HCT116 (cell line): ENCODE results near the gene NFIA. TPM values are rescaled to one million over a fixed set of nuclear protein-coding genes. Genes with fewer than 3 reads are reported as not detected.

ENCODE experiments used
- ATAC-seq: fragments of 200-7000 bp; cut with Tn5 transposase; 2 replicates; pipeline ENCODE4 v1.9.1; 2020; ENCODE audit warnings: mild to moderate bottlenecking, moderate library complexity
- BruUV-seq: library from RNA; stranded (reverse); fragments of 400-500 nt; replicated peaks from 2 replicates; lab custom pipeline; 2021; lab: Mats Ljungman, UMichigan
- CTCF ChIA-PET: fragments of 300-600 bp; sonication (Branson Sonifier 250); formaldehyde crosslinking; loops from one replicate; lab custom pipeline; 2021; ENCODE audit warnings: antibody characterized with exemption; lab: Charles Lee
- POLR2A ChIA-PET: fragments of 300-600, 350-600 bp; sonication (Branson Sonifier 250); formaldehyde crosslinking; loops from one replicate; lab custom pipeline; 2021; ENCODE audit warnings: antibody characterized with exemption; lab: Charles Lee
- RAD21 ChIA-PET, 2 experiments: fragments of 300-600 bp; sonication (Branson Sonifier 250); formaldehyde crosslinking; loops; one replicate each; lab custom pipeline; 2023; ENCODE audit warnings: low total read pairs in 2 of 2; ENCODE audit not compliant: uncharacterized antibody in 2 of 2, unreplicated experiment in 2 of 2, low non-redundant PET in 1 of 2; lab: Charles Lee
- DNase-seq: peaks from one replicate; pipeline ENCODE4 v3.0.0-alpha.2; 2010; ENCODE audit warnings: low read depth, low spot score
- H2AFZ ChIP-seq: fragments of 200-600 bp; shearing (Covaris generic), sonication (generic); 2 replicates; pipeline ENCODE4 v1.6.1; 2017; ENCODE audit warnings: low read depth, mixed run types, mixed read lengths, antibody characterized with exemption, low read length; ENCODE audit not compliant: poor library complexity, severe bottlenecking
- H3K27ac ChIP-seq: 2 replicates; pipeline ENCODE4 v1.5.1; 2012; ENCODE audit warnings: low read depth, low read length
- H3K27me3 ChIP-seq: fragments of 200-600 bp; sonication (generic); 2 replicates; pipeline ENCODE4 v1.6.1; 2016; ENCODE audit warnings: mixed run types, low read length, mixed read lengths; ENCODE audit not compliant: insufficient read depth
- H3K36me3 ChIP-seq, 2 experiments: fragments of 200-500 bp in 1 of 2; fragments of 200-600 bp in 1 of 2; sonication (Bioruptor generic) in 1 of 2; sonication (generic) in 1 of 2; 2 replicates each; pipeline versions ENCODE4 v1.5.1 to v1.6.1; 2014 to 2016; ENCODE audit warnings: low read length in 2 of 2, inconsistent platforms in 1 of 2, mixed read lengths in 1 of 2, mixed run types in 1 of 2; ENCODE audit not compliant: insufficient read depth in 2 of 2, control insufficient read depth in 1 of 2
- H3K4me1 ChIP-seq, 2 experiments: fragments of 200-600 bp in 1 of 2; sonication (generic) in 1 of 2; 2 replicates each; pipeline versions ENCODE4 v1.5.1 to v1.6.1; 2012 to 2017; ENCODE audit warnings: low read length in 2 of 2, inconsistent platforms in 1 of 2, mild to moderate bottlenecking in 1 of 2, mixed read lengths in 1 of 2, mixed run types in 1 of 2, moderate library complexity in 1 of 2; ENCODE audit not compliant: insufficient read depth in 2 of 2, control insufficient read depth in 1 of 2
- H3K4me2 ChIP-seq: fragments of 200-600 bp; sonication (generic); 2 replicates; pipeline ENCODE4 v1.6.1; 2017; ENCODE audit warnings: mixed run types, low read length, mixed read lengths
- H3K4me3 ChIP-seq, 2 experiments: fragments of 200-600 bp in 1 of 2; sonication (generic) in 1 of 2; replicated peaks in 1 of 2; 2 replicates each; pipeline ENCODE4 v1.5.1; 2011 to 2016; ENCODE audit warnings: low read length in 2 of 2, control low read depth in 1 of 2, low read depth in 1 of 2, mild to moderate bottlenecking in 1 of 2, mixed read lengths in 1 of 2, mixed run types in 1 of 2
- H3K79me2 ChIP-seq: fragments of 200-600 bp; sonication (generic); 2 replicates; pipeline ENCODE4 v1.6.1; 2017; ENCODE audit warnings: mild to moderate bottlenecking, mixed run types, low read length, moderate library complexity, mixed read lengths; ENCODE audit not compliant: insufficient read depth
- H3K9ac ChIP-seq: fragments of 200-600 bp; sonication (generic); 2 replicates; pipeline ENCODE4 v1.6.1; 2016; ENCODE audit warnings: low read length, mixed read lengths
- H3K9me2 ChIP-seq: fragments of 200-600 bp; sonication (generic), shearing (Covaris generic); 2 replicates; pipeline ENCODE4 v1.6.1; 2017; ENCODE audit warnings: mixed run types, mild to moderate bottlenecking, moderate library complexity; ENCODE audit not compliant: insufficient read depth
- H3K9me3 ChIP-seq, 2 experiments: fragments of 200-500 bp in 1 of 2; fragments of 200-600 bp in 1 of 2; sonication (Bioruptor generic) in 1 of 2; sonication (generic) in 1 of 2; 2 replicates each; pipeline ENCODE4 v1.6.1; 2014 to 2017; ENCODE audit warnings: low read length in 2 of 2, mixed read lengths in 2 of 2, inconsistent platforms in 1 of 2, low read depth in 1 of 2, mild to moderate bottlenecking in 1 of 2, mixed run types in 1 of 2, moderate library complexity in 1 of 2; ENCODE audit not compliant: control insufficient read depth in 1 of 2, insufficient read depth in 1 of 2
- H4K20me1 ChIP-seq: fragments of 200-600 bp; sonication (generic), shearing (Covaris generic); 2 replicates; pipeline ENCODE4 v1.6.1; 2017; ENCODE audit warnings: mixed run types, mild to moderate bottlenecking, moderate library complexity; ENCODE audit not compliant: insufficient read depth
- CBX3 ChIP-seq: IDR thresholded peaks from 2 replicates; pipeline ENCODE4 v1.6.1; 2012; ENCODE audit warnings: low read depth
- CEBPB ChIP-seq: IDR thresholded peaks from 2 replicates; pipeline ENCODE4 v1.6.1; 2012; ENCODE audit warnings: low read depth
- ELF1 ChIP-seq: IDR thresholded peaks from 2 replicates; pipeline ENCODE4 v1.6.1; 2012; ENCODE audit warnings: low read depth, borderline replicate concordance
- JUND ChIP-seq: IDR thresholded peaks from 2 replicates; pipeline ENCODE4 v1.6.1; 2012
- POLR2A ChIP-seq: IDR thresholded peaks from 2 replicates; pipeline ENCODE4 v1.7.0; 2011; ENCODE audit warnings: borderline replicate concordance; ENCODE audit not compliant: insufficient read depth, insufficient read length; ENCODE audit errors: extremely low read depth
- SRF ChIP-seq: IDR thresholded peaks from 2 replicates; pipeline ENCODE4 v1.6.1; 2012; ENCODE audit warnings: low read depth
- TCF7L2 ChIP-seq: IDR thresholded peaks from 2 replicates; pipeline ENCODE4 v1.7.0; 2011; ENCODE audit warnings: borderline replicate concordance, inconsistent platforms; ENCODE audit not compliant: insufficient read depth, insufficient read length; ENCODE audit errors: extremely low read depth
- YY1 ChIP-seq: IDR thresholded peaks from 2 replicates; pipeline ENCODE4 v1.6.1; 2011; ENCODE audit warnings: low read length, low read depth, moderate library complexity, mild to moderate bottlenecking; ENCODE audit not compliant: insufficient replicate concordance; ENCODE audit errors: extremely low read depth
- ZFX ChIP-seq: fragments of 450-650 bp; IDR thresholded peaks from 2 replicates; pipeline ENCODE4 v1.6.1; 2017
- ZNF274 ChIP-seq: fragments of 200-500 bp; sonication (Bioruptor generic); IDR thresholded peaks from 2 replicates; pipeline ENCODE4 v1.6.1; 2014; ENCODE audit warnings: mild to moderate bottlenecking, low read depth, low read length, inconsistent platforms
- intact Hi-C: fragments of 100-400 bp; cut with micrococcal nuclease; formaldehyde crosslinking; loops from 2 replicates; pipeline ENCODE4 v1.10.0; 2022
- total RNA-seq: library from RNA; stranded (reverse); gene quantifications from one replicate; pipeline ENCODE4 v1.2.1, GENCODE V29; 2021; ENCODE audit not compliant: unreplicated experiment
- TF ChIP-seq, protein P1 (sequence below): IDR thresholded peaks from 2 replicates; pipeline ENCODE4 v1.6.1; 2012
- TF ChIP-seq, protein P2 (sequence below): IDR thresholded peaks from 2 replicates; pipeline ENCODE4 v1.6.1; 2011; ENCODE audit warnings: mild to moderate bottlenecking, low read length, moderate library complexity; ENCODE audit not compliant: insufficient replicate concordance; ENCODE audit errors: extremely low read depth
- TF ChIP-seq, protein P3 (sequence below): IDR thresholded peaks from 2 replicates; pipeline ENCODE4 v1.6.1; 2012; ENCODE audit warnings: low read depth

The NFIA gene
- total RNA-seq, 1 experiment from 2014 or later: 17.2 TPM

DNA sequence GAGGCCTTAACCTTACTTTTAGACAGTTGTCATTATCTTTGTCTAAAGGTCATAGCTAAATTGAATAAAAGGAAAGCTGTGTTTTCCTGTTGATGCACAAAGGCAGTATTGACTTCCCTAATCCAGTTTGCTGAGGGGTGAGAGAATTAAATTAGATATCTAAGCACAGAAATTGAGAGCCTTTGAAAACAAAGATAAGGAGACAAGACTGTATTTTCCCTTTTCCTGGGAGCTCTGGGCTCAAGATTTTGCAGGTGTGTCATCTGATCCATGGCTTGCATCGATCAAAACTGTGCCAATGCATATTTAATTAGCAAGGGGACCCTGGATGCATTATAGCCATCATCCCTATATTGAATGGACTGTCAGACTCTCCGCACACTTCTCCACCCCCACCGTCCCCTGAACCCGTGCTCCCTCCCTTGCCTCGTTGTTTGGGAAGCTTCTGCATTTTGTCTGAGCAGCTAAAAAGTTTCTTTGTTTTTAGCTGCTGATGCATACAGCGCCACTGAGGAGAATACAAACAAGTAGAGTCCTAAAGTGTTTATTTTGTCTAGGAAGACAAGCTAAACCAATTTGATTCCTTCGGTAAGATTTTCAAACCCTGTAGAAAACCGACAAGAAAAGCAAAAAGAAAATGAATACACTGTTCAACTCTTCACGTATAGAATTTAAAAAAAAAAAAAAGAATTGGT, 186.3 kb downstream of the NFIA start:
- BruUV-seq: no TSS peak
- Histone ChIP-seq H3K27me3 (no peaks in the 10 kb centered on the region), H4K20me1 (no peaks in the 10 kb centered on the region), H3K4me1 (no peaks in the 10 kb centered on the region), H3K4me2 (no peak overlapping the region)
- no peak for TF ChIP-seq ZFX
- no peak for TF ChIP-seq TCF7L2
- TF ChIP-seq JUND: no peak
- TF ChIP-seq ELF1: no peak
- TF ChIP-seq YY1: no peak
- TF ChIP-seq, protein P1, sequence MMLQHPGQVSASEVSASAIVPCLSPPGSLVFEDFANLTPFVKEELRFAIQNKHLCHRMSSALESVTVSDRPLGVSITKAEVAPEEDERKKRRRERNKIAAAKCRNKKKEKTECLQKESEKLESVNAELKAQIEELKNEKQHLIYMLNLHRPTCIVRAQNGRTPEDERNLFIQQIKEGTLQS: no peak
- TF ChIP-seq CEBPB: no peak
- no peak for TF ChIP-seq POLR2A
- TF ChIP-seq ZNF274: no peak
- TF ChIP-seq, protein P2, sequence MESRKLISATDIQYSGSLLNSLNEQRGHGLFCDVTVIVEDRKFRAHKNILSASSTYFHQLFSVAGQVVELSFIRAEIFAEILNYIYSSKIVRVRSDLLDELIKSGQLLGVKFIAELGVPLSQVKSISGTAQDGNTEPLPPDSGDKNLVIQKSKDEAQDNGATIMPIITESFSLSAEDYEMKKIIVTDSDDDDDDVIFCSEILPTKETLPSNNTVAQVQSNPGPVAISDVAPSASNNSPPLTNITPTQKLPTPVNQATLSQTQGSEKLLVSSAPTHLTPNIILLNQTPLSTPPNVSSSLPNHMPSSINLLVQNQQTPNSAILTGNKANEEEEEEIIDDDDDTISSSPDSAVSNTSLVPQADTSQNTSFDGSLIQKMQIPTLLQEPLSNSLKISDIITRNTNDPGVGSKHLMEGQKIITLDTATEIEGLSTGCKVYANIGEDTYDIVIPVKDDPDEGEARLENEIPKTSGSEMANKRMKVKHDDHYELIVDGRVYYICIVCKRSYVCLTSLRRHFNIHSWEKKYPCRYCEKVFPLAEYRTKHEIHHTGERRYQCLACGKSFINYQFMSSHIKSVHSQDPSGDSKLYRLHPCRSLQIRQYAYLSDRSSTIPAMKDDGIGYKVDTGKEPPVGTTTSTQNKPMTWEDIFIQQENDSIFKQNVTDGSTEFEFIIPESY: no peak
- no peak for TF ChIP-seq CBX3
- no peak for TF ChIP-seq SRF
- TF ChIP-seq, protein P3, sequence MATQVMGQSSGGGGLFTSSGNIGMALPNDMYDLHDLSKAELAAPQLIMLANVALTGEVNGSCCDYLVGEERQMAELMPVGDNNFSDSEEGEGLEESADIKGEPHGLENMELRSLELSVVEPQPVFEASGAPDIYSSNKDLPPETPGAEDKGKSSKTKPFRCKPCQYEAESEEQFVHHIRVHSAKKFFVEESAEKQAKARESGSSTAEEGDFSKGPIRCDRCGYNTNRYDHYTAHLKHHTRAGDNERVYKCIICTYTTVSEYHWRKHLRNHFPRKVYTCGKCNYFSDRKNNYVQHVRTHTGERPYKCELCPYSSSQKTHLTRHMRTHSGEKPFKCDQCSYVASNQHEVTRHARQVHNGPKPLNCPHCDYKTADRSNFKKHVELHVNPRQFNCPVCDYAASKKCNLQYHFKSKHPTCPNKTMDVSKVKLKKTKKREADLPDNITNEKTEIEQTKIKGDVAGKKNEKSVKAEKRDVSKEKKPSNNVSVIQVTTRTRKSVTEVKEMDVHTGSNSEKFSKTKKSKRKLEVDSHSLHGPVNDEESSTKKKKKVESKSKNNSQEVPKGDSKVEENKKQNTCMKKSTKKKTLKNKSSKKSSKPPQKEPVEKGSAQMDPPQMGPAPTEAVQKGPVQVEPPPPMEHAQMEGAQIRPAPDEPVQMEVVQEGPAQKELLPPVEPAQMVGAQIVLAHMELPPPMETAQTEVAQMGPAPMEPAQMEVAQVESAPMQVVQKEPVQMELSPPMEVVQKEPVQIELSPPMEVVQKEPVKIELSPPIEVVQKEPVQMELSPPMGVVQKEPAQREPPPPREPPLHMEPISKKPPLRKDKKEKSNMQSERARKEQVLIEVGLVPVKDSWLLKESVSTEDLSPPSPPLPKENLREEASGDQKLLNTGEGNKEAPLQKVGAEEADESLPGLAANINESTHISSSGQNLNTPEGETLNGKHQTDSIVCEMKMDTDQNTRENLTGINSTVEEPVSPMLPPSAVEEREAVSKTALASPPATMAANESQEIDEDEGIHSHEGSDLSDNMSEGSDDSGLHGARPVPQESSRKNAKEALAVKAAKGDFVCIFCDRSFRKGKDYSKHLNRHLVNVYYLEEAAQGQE: no peak
- TF ChIP-seq, all 23 proteins: peak for 0
- no peak overlapping the region for H2AFZ ChIP-seq
- H3K27ac ChIP-seq: no peak overlapping the region
- ATAC-seq: no peak
- ChIA-PET RAD21 (no interaction called here), POLR2A (interaction anchor here (0.7 kb wide), 1 partner anchor 8 kb away, joined by 3 read pairs; no protein-coding TSS in a partner anchor), CTCF (no interaction called here)
- no peaks in the 10 kb centered on the region for H3K36me3 ChIP-seq
- H3K79me2 ChIP-seq: no peaks in the 10 kb centered on the region
- H3K4me3 ChIP-seq: no peak overlapping the region
- H3K9me3 ChIP-seq: no peaks in the 10 kb centered on the region
- intact Hi-C loops: no loop called here
- H3K9ac ChIP-seq: no peak overlapping the region
- no peaks in the 10 kb centered on the region for H3K9me2 ChIP-seq
- no peak for DNase-seq
